GM23338 (cell line): Measurements from ENCODE around the gene GATA1. TPM values are rescaled to one million over a fixed set of nuclear protein-coding genes. Genes with fewer than 3 reads are reported as not detected.

Experiments used
- ATAC-seq: fragments of 200-7000 bp; cut with Tn5 transposase; 3 replicates; pipeline ENCODE4 v1.9.1; 2020
- DNase-seq: peaks from one replicate; pipeline ENCODE4 v3.0.0-alpha.2; 2015; ENCODE audit warnings: low spot score
- H2AFZ ChIP-seq: fragments of 200-600 bp; sonication (generic); 2 replicates; pipeline ENCODE4 v1.8.0; 2016; ENCODE audit warnings: antibody characterized with exemption, mild to moderate bottlenecking, moderate library complexity
- H3F3A ChIP-seq: fragments of 200-600 bp; sonication (generic); replicated peaks from 2 replicates; pipeline ENCODE4 v1.8.0; 2017; ENCODE audit warnings: antibody characterized with exemption, mixed run types, low read depth
- H3K27ac ChIP-seq: fragments of 200-600 bp; sonication (generic); 2 replicates; pipeline ENCODE4 v1.6.1; 2016; ENCODE audit warnings: low read depth
- H3K27me3 ChIP-seq: fragments of 200-600 bp; sonication (generic); 2 replicates; pipeline ENCODE4 v1.8.0; 2016; ENCODE audit warnings: mild to moderate bottlenecking, mixed run types, moderate library complexity; ENCODE audit not compliant: insufficient read depth
- H3K36me3 ChIP-seq: fragments of 200-600 bp; sonication (generic); 2 replicates; pipeline ENCODE4 v1.8.0; 2016; ENCODE audit warnings: mild to moderate bottlenecking; ENCODE audit not compliant: insufficient read depth
- H3K4me1 ChIP-seq: fragments of 200-600 bp; sonication (generic); 2 replicates; pipeline ENCODE4 v1.8.0; 2016; ENCODE audit warnings: mild to moderate bottlenecking, moderate library complexity; ENCODE audit not compliant: insufficient read depth
- H3K4me2 ChIP-seq: fragments of 200-600 bp; sonication (generic); 2 replicates; pipeline ENCODE4 v1.7.1; 2017; ENCODE audit warnings: mixed run types
- H3K4me3 ChIP-seq: fragments of 200-600 bp; sonication (generic); 2 replicates; pipeline ENCODE4 v1.6.1; 2016; ENCODE audit warnings: mixed run types
- H3K79me2 ChIP-seq: fragments of 200-600 bp; sonication (generic); replicated peaks from 2 replicates; pipeline ENCODE4 v1.8.0; 2017; ENCODE audit warnings: mild to moderate bottlenecking; ENCODE audit not compliant: insufficient read depth
- H3K9me2 ChIP-seq: fragments of 200-600 bp; sonication (generic); 2 replicates; pipeline ENCODE4 v1.8.0; 2017; ENCODE audit not compliant: insufficient read depth
- H4K20me1 ChIP-seq: fragments of 200-600 bp; sonication (generic); replicated peaks from 2 replicates; pipeline ENCODE4 v1.8.0; 2017; ENCODE audit warnings: mild to moderate bottlenecking; ENCODE audit not compliant: insufficient read depth
- H3K27ac Mint-ChIP-seq: 2 replicates; pipeline ENCODE4 v1.8.0; 2020; ENCODE audit warnings: inconsistent platforms, mild to moderate bottlenecking, moderate library complexity, mixed read lengths
- H3K27me3 Mint-ChIP-seq: 3 replicates; pipeline ENCODE4 v1.8.0; 2022; ENCODE audit warnings: low read depth, mild to moderate bottlenecking, moderate library complexity, mixed read lengths, inconsistent platforms; ENCODE audit not compliant: insufficient read depth, poor library complexity
- H3K36me3 Mint-ChIP-seq: 3 replicates; pipeline ENCODE4 v1.8.0; 2021; ENCODE audit warnings: low read depth, mild to moderate bottlenecking, inconsistent platforms, moderate library complexity, mixed read lengths
- H3K4me1 Mint-ChIP-seq: 3 replicates; pipeline ENCODE4 v1.8.0; 2020; ENCODE audit warnings: mild to moderate bottlenecking, inconsistent platforms, mixed read lengths
- H3K4me3 Mint-ChIP-seq: 3 replicates; pipeline ENCODE4 v1.8.0; 2021; ENCODE audit warnings: moderate library complexity, mild to moderate bottlenecking, inconsistent platforms, mixed read lengths
- H3K9me3 Mint-ChIP-seq: 3 replicates; pipeline ENCODE4 v1.8.0; 2020; ENCODE audit warnings: moderate library complexity, mild to moderate bottlenecking, inconsistent platforms, mixed read lengths
- CREB1 ChIP-seq: fragments of 250-450 bp; sonication (Bioruptor Pico); IDR thresholded peaks from 2 replicates; pipeline ENCODE4 v1.5.0; 2020; ENCODE audit warnings: low read depth, mild to moderate bottlenecking, moderate library complexity
- EZH2 ChIP-seq: fragments of 200-600 bp; sonication (generic); IDR thresholded peaks from one replicate; pipeline ENCODE4 v1.8.0; 2017; ENCODE audit warnings: antibody characterized with exemption, mild to moderate bottlenecking, low read depth; ENCODE audit not compliant: unreplicated experiment
- EZH2phosphoT487 ChIP-seq: fragments of 200-600 bp; sonication (generic); IDR thresholded peaks from one replicate; pipeline ENCODE4 v1.8.1; 2018; ENCODE audit warnings: antibody characterized with exemption; ENCODE audit not compliant: unreplicated experiment
- JUNB ChIP-seq: IDR thresholded peaks from one replicate; pipeline ENCODE4 v1.6.1; 2016; ENCODE audit warnings: antibody characterized with exemption; ENCODE audit not compliant: unreplicated experiment
- NANOG ChIP-seq: IDR thresholded peaks from 2 replicates; pipeline ENCODE4 v1.6.1; 2016; ENCODE audit warnings: antibody characterized with exemption, borderline replicate concordance
- POLR2AphosphoS5 ChIP-seq: IDR thresholded peaks from 2 replicates; pipeline ENCODE4 v1.6.1; 2016; ENCODE audit warnings: antibody characterized with exemption, low read depth
- STAT1 ChIP-seq: IDR thresholded peaks from one replicate; pipeline ENCODE4 v1.6.1; 2016; ENCODE audit warnings: antibody characterized with exemption; ENCODE audit not compliant: unreplicated experiment
- ZNF114 ChIP-seq: fragments of 250-450 bp; sonication (Bioruptor Pico); IDR thresholded peaks from 2 replicates; pipeline ENCODE4 v1.5.0; 2020; ENCODE audit warnings: mild to moderate bottlenecking, moderate library complexity
- ZNF331 ChIP-seq: fragments of 250-450 bp; sonication (Bioruptor Pico); IDR thresholded peaks from 2 replicates; pipeline ENCODE4 v1.5.0; 2020; ENCODE audit warnings: low read depth, mild to moderate bottlenecking, moderate library complexity
- polyA plus RNA-seq: library from polyadenylated mRNA; unstranded; fragments of >200 nt; fragmentation: Nextera tagmentation; extraction: Ambion mirVana; gene quantifications from 2 replicates; pipeline ENCODE4 v1.2.1, GENCODE V29; 2016
- total RNA-seq: library from RNA; depleted of rRNA; stranded (reverse); fragments of >200 nt; shearing (Covaris generic); gene quantifications from 2 replicates; pipeline ENCODE4 v1.2.3, GENCODE V29; 2014
- TF ChIP-seq, protein P1 (sequence below): IDR thresholded peaks from one replicate; pipeline ENCODE4 v1.6.1; 2018; ENCODE audit warnings: antibody characterized with exemption; ENCODE audit not compliant: unreplicated experiment
- TF ChIP-seq, protein P2 (sequence below): IDR thresholded peaks from 2 replicates; pipeline ENCODE4 v1.6.1; 2016; ENCODE audit warnings: antibody characterized with exemption
- TF ChIP-seq, protein P3 (sequence below): fragments of 250-450 bp; sonication (Bioruptor Pico); IDR thresholded peaks from 2 replicates; pipeline ENCODE4 v1.5.0; 2020; ENCODE audit warnings: mild to moderate bottlenecking, moderate library complexity
- TF ChIP-seq, protein P4 (sequence below), 2 experiments: fragments of 200-600 bp in 1 of 2; sonication (generic) in 1 of 2; conservative IDR thresholded peaks; 2 replicates each; pipeline versions ENCODE4 v1.5.1 to v1.6.1; 2016 to 2017; ENCODE audit warnings: antibody characterized with exemption in 2 of 2, low read depth in 2 of 2, mild to moderate bottlenecking in 2 of 2, moderate library complexity in 1 of 2

GATA1 gene
- total and polyA plus RNA-seq, 2 experiments from 2014 or later = not detected

DNA sequence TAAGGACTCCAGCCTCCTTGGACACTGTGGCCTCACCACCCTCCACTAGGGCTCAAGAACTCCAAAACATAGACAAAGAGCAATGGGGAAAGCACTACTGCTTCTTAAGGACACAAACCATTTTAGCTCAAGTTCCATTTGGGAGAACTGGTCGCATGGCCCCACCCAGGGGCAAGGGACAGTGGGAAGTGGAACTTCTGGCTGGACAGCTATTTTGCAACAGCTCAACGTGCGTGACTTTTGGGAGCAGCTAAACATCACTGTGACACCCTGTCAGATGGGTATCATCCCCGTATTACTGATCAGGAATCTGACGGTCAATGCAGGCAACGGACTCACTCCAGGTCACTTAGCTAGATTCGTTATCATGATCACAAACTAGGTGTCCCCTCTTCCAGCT is 33.9 kb upstream of the GATA1 start:
- Histone ChIP-seq H3K36me3 (no peaks in the 10 kb centered on the region), H3K27ac (no peak overlapping the region)
- peaks cover 3% of the 10 kb centered on the region for H3K27me3 Mint-ChIP-seq

More for the DNA sequence above, 33.9 kb upstream of the GATA1 start:
- H3K4me1 Mint-ChIP-seq = no peaks in the 10 kb centered on the region
- Histone ChIP-seq H2AFZ (no peak overlapping the region), H3K4me2 (no peak overlapping the region), H3K4me1 (no peaks in the 10 kb centered on the region), H3F3A (no peaks in the 10 kb centered on the region), H3K79me2 (no peaks in the 10 kb centered on the region), H3K4me3 (no peak overlapping the region), H3K9me2 (no peaks in the 10 kb centered on the region), H3K27me3 (no peaks in the 10 kb centered on the region), H4K20me1 (no peaks in the 10 kb centered on the region)
- H3K36me3 Mint-ChIP-seq = no peaks in the 10 kb centered on the region
- no peak for ATAC-seq
- no peaks in the 10 kb centered on the region for H3K9me3 Mint-ChIP-seq
- DNase-seq = no peak
- no peak overlapping the region for H3K4me3 Mint-ChIP-seq
- TF ChIP-seq CREB1 (no peak), POLR2AphosphoS5 (no peak), ZNF114 (CRISPR knock-in tag) (no peak), ZNF331 (CRISPR knock-in tag) (no peak), EZH2 (no peak), EZH2phosphoT487 (no peak), JUNB (no peak), STAT1 (no peak), NANOG (no peak)
- TF ChIP-seq, protein P1, sequence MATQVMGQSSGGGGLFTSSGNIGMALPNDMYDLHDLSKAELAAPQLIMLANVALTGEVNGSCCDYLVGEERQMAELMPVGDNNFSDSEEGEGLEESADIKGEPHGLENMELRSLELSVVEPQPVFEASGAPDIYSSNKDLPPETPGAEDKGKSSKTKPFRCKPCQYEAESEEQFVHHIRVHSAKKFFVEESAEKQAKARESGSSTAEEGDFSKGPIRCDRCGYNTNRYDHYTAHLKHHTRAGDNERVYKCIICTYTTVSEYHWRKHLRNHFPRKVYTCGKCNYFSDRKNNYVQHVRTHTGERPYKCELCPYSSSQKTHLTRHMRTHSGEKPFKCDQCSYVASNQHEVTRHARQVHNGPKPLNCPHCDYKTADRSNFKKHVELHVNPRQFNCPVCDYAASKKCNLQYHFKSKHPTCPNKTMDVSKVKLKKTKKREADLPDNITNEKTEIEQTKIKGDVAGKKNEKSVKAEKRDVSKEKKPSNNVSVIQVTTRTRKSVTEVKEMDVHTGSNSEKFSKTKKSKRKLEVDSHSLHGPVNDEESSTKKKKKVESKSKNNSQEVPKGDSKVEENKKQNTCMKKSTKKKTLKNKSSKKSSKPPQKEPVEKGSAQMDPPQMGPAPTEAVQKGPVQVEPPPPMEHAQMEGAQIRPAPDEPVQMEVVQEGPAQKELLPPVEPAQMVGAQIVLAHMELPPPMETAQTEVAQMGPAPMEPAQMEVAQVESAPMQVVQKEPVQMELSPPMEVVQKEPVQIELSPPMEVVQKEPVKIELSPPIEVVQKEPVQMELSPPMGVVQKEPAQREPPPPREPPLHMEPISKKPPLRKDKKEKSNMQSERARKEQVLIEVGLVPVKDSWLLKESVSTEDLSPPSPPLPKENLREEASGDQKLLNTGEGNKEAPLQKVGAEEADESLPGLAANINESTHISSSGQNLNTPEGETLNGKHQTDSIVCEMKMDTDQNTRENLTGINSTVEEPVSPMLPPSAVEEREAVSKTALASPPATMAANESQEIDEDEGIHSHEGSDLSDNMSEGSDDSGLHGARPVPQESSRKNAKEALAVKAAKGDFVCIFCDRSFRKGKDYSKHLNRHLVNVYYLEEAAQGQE = no peak
- TF ChIP-seq, protein P2, sequence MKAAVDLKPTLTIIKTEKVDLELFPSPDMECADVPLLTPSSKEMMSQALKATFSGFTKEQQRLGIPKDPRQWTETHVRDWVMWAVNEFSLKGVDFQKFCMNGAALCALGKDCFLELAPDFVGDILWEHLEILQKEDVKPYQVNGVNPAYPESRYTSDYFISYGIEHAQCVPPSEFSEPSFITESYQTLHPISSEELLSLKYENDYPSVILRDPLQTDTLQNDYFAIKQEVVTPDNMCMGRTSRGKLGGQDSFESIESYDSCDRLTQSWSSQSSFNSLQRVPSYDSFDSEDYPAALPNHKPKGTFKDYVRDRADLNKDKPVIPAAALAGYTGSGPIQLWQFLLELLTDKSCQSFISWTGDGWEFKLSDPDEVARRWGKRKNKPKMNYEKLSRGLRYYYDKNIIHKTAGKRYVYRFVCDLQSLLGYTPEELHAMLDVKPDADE = no peak
- TF ChIP-seq, protein P3, sequence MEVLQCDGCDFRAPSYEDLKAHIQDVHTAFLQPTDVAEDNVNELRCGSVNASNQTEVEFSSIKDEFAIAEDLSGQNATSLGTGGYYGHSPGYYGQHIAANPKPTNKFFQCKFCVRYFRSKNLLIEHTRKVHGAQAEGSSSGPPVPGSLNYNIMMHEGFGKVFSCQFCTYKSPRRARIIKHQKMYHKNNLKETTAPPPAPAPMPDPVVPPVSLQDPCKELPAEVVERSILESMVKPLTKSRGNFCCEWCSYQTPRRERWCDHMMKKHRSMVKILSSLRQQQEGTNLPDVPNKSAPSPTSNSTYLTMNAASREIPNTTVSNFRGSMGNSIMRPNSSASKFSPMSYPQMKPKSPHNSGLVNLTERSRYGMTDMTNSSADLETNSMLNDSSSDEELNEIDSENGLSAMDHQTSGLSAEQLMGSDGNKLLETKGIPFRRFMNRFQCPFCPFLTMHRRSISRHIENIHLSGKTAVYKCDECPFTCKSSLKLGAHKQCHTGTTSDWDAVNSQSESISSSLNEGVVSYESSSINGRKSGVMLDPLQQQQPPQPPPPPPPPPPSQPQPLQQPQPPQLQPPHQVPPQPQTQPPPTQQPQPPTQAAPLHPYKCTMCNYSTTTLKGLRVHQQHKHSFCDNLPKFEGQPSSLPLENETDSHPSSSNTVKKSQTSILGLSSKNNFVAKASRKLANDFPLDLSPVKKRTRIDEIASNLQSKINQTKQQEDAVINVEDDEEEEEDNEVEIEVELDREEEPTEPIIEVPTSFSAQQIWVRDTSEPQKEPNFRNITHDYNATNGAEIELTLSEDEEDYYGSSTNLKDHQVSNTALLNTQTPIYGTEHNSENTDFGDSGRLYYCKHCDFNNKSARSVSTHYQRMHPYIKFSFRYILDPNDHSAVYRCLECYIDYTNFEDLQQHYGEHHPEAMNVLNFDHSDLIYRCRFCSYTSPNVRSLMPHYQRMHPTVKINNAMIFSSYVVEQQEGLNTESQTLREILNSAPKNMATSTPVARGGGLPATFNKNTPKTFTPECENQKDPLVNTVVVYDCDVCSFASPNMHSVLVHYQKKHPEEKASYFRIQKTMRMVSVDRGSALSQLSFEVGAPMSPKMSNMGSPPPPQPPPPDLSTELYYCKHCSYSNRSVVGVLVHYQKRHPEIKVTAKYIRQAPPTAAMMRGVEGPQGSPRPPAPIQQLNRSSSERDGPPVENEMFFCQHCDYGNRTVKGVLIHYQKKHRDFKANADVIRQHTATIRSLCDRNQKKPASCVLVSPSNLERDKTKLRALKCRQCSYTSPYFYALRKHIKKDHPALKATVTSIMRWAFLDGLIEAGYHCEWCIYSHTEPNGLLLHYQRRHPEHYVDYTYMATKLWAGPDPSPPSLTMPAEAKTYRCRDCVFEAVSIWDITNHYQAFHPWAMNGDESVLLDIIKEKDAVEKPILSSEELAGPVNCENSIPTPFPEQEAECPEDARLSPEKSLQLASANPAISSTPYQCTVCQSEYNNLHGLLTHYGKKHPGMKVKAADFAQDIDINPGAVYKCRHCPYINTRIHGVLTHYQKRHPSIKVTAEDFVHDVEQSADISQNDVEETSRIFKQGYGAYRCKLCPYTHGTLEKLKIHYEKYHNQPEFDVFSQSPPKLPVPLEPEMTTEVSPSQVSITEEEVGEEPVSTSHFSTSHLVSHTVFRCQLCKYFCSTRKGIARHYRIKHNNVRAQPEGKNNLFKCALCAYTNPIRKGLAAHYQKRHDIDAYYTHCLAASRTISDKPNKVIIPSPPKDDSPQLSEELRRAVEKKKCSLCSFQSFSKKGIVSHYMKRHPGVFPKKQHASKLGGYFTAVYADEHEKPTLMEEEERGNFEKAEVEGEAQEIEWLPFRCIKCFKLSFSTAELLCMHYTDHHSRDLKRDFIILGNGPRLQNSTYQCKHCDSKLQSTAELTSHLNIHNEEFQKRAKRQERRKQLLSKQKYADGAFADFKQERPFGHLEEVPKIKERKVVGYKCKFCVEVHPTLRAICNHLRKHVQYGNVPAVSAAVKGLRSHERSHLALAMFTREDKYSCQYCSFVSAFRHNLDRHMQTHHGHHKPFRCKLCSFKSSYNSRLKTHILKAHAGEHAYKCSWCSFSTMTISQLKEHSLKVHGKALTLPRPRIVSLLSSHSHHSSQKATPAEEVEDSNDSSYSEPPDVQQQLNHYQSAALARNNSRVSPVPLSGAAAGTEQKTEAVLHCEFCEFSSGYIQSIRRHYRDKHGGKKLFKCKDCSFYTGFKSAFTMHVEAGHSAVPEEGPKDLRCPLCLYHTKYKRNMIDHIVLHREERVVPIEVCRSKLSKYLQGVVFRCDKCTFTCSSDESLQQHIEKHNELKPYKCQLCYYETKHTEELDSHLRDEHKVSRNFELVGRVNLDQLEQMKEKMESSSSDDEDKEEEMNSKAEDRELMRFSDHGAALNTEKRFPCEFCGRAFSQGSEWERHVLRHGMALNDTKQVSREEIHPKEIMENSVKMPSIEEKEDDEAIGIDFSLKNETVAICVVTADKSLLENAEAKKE (CRISPR knock-in tag) = no peak
- TF ChIP-seq, protein P4, sequence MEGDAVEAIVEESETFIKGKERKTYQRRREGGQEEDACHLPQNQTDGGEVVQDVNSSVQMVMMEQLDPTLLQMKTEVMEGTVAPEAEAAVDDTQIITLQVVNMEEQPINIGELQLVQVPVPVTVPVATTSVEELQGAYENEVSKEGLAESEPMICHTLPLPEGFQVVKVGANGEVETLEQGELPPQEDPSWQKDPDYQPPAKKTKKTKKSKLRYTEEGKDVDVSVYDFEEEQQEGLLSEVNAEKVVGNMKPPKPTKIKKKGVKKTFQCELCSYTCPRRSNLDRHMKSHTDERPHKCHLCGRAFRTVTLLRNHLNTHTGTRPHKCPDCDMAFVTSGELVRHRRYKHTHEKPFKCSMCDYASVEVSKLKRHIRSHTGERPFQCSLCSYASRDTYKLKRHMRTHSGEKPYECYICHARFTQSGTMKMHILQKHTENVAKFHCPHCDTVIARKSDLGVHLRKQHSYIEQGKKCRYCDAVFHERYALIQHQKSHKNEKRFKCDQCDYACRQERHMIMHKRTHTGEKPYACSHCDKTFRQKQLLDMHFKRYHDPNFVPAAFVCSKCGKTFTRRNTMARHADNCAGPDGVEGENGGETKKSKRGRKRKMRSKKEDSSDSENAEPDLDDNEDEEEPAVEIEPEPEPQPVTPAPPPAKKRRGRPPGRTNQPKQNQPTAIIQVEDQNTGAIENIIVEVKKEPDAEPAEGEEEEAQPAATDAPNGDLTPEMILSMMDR (conservative IDR thresholded peaks at IDR 0.05; ENCODE audit: low read depth in 2 of 2) = no peak
- no peak overlapping the region for H3K27ac Mint-ChIP-seq
